ENCODE data around the gene TMEM229B.
"Not testable (repeated sequence)": the region's sequence is repeated elsewhere in the genome, so short reads cannot be mapped to it uniquely, and the experiment has no call there.

The TMEM229B gene

DNA sequence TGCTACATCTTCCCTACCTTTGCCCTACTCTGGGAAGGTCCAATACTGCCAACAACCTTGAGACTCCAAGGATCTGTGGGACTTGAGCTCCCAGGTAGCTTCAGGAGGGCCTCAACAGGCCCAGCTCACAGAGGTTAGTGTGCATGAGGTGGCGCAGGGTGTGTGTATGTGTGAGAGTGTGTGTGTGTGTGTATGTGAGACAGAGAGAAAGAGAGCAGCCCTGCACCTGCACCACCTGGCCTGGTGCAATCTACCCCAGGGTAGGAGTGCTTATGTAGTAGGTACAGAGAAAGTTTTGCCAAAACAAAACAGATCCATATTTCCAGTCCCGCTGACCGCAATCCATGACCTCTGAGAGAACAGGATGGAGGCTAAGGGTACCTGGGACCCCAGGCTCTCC, 24.6 kb downstream of the TMEM229B start:
- Mint-ChIP-seq H3K27ac (peak overlapping the region; percentile 45), H3K4me1 (ENCODE audit: low read depth) (peaks cover 35% of the 10 kb centered on the region), H3K4me3 (no peak overlapping the region), H3K36me3 (ENCODE audit: low read depth) (no peaks in the 10 kb centered on the region), H3K9me3 (no peaks in the 10 kb centered on the region), H3K27me3 (no peaks in the 10 kb centered on the region)
- no peak for DNase-seq

DNA sequence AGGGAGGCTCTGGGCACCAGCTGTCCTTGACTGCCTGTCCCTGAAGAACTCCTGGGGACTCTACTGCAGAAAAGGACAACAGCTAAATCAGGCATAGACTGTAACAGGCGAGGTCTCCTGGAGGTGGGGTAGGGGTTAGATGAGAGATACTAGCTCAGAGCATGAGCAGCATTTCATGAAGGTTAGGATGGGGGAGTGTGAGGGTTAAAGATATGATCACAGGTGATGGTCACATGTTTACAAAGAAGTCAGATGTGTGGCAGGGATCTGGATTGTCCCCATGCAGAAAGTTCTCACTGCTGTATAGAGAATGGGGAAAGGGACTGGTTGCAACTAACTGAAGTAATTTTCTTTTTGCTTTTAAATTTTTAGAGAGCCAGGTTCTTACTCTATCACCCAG, 26.5 kb downstream of the TMEM229B start:
- no peak overlapping the region for H3K4me3 Mint-ChIP-seq
- no peak for DNase-seq
- no peaks in the 10 kb centered on the region for H3K36me3 Mint-ChIP-seq (ENCODE audit: low read depth)
- H3K27ac Mint-ChIP-seq: peak overlapping the region; percentile 30
- no peaks in the 10 kb centered on the region for H3K27me3 Mint-ChIP-seq
- H3K9me3 Mint-ChIP-seq: no peaks in the 10 kb centered on the region
- H3K4me1 Mint-ChIP-seq (ENCODE audit: low read depth): peaks cover 24% of the 10 kb centered on the region

DNA sequence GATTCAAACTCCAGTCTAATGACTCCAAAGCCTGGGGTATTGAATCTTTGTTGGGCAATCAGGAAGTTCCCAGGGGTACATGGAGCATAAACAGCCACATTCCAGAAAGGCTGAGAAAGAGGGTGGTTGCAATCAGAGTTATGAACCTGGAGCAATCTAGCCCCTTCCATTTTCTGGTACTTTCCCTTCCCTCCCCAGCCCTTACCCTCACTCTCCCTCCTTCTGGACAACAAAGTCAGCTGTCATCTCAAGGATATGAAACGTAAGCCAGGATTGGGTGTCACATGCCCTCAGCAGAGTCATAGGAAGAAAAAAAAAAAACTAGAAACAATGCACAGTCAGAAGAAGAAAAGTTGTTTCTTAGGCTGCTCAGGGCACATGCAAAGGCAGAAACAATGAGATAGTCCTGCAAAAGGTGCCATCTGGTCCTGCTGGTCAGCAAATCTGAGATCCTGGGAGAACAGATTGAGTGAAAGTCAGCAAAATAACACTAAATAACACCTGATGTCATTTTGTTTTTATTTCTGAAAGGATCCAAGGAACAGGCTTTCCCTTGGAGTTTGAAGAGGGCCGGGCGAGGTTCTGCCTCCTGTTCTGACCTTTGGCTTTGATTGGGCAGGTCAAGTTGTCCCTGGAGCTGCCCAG, 27.1 kb downstream of the TMEM229B start:
- H3K9me3 Mint-ChIP-seq: no peaks in the 10 kb centered on the region
- H3K4me3 Mint-ChIP-seq: no peak overlapping the region
- no peaks in the 10 kb centered on the region for H3K36me3 Mint-ChIP-seq (ENCODE audit: low read depth)
- no peaks in the 10 kb centered on the region for H3K27me3 Mint-ChIP-seq
- DNase-seq: no peak
- peaks cover 22% of the 10 kb centered on the region for H3K4me1 Mint-ChIP-seq (ENCODE audit: low read depth)
- H3K27ac Mint-ChIP-seq: peak overlapping the region; percentile 30

DNA sequence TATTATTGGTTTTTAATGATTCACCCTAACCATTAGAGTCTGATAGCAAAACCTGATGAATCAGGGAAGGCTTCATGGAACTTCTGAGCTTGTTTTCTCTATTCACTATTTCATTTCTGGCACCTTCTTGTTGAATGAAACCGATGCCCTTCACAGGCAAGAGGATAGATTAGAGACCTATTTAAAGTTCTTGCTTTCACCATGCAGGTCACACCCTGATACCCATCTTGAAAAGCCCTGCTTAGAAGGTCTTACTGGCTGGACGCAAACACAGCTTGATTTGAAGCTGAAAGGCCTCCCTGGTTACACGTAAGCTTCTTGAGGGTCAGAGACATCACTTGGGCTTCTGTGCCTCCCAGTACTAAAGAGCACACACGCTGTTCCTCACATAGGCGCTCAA, 29.2 kb downstream of the TMEM229B start:
- no peak overlapping the region for H3K4me3 Mint-ChIP-seq
- DNase-seq: no peak
- H3K4me1 Mint-ChIP-seq (ENCODE audit: low read depth): peaks cover 11% of the 10 kb centered on the region

DNA sequence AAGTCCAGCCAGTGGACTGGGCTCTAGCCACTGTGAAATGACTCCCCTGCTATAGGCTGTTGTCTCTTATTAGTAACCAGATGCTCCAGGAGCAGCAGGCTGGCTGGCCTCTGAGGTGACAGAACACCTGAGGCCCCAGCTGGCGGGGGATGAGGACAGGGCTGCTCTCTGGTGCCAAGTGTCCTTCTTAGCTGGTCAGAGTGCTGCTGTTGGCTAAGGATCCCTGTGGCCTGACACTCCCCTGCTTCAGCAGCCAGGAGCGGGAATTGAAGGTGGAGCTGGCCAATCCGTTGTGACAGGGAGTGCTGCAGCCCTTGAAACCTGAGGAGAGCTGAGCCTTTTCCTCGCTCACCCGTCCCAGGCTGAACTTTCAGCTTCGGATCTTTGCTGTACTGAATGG, 30.7 kb downstream of the TMEM229B start:
- DNase-seq: no peak
- H3K27me3 Mint-ChIP-seq: no peaks in the 10 kb centered on the region
- no peak overlapping the region for H3K4me3 Mint-ChIP-seq
- H3K9me3 Mint-ChIP-seq: no peaks in the 10 kb centered on the region
- peaks cover 3% of the 10 kb centered on the region for H3K4me1 Mint-ChIP-seq (ENCODE audit: low read depth)
- H3K27ac Mint-ChIP-seq: no peak overlapping the region
- no peaks in the 10 kb centered on the region for H3K36me3 Mint-ChIP-seq (ENCODE audit: low read depth)

More for the DNA sequence above, 29.2 kb downstream of the TMEM229B start:
- no peaks in the 10 kb centered on the region for H3K27me3 Mint-ChIP-seq
- H3K27ac Mint-ChIP-seq: no peak overlapping the region
- H3K36me3 Mint-ChIP-seq (ENCODE audit: low read depth): no peaks in the 10 kb centered on the region
- no peaks in the 10 kb centered on the region for H3K9me3 Mint-ChIP-seq

DNA sequence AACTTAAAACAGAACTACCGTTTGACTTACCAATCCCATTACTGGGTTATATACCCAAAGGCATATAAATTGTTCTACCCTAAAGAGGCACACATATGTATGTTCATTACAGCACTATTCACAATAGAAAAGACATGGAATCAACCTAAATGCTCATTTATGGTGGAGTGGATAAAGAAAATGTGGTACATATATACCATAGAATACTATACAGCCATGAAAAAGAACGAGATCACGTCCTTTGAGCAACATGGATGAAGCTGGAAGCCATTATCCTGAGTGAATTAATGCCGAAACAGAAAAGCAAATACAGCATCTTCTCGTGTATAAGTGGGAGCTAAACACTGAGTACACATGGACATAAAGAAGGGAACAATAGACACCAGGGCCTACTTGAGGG, 31.8 kb downstream of the TMEM229B start:
- H3K36me3 Mint-ChIP-seq (ENCODE audit: low read depth): no peaks in the 10 kb centered on the region
- H3K27ac Mint-ChIP-seq: no peak overlapping the region
- H3K9me3 Mint-ChIP-seq: no peaks in the 10 kb centered on the region
- no peaks in the 10 kb centered on the region for H3K4me1 Mint-ChIP-seq (ENCODE audit: low read depth)
- no peak overlapping the region for H3K4me3 Mint-ChIP-seq
- no peaks in the 10 kb centered on the region for H3K27me3 Mint-ChIP-seq
- no peak for DNase-seq

DNA sequence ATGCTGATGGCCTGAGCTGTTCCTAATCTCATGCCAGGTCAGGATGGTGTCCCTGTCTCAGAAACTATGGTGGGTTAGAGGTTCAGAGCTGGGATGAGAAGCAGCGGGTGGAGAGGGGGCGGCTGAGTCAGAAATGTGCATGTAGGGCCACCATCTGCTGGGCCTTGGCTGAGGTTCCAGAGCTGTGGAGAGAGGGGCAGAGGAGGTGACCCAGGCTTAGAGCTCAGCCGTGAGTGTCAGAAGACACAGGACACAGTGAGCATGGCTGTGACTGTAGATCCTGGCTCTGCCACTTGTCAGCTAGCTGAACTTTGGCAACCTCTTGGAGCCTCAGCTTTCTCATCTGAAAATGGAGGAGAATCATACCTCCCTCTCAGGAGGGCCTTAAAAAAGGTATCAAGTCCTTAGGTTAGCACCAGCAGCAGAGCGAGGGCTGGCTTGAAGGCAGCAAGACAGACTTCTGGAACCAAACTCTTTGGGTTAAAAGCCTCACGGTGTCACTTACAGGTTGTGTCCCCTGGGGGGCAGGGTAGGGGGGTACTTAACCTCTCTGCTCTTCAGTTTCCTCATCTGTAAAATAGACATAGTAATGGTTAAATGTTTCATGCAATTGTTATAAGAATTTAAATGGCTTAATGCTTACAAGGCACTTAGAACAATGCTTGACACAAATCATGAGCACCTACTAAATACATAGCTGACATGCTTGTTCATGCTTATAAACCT, 34.8 kb downstream of the TMEM229B start:
- DNase-seq: no peak
- Mint-ChIP-seq H3K9me3 (peaks cover 7% of the 10 kb centered on the region), H3K4me3 (no peak overlapping the region), H3K4me1 (ENCODE audit: low read depth) (no peaks in the 10 kb centered on the region), H3K27ac (no peak overlapping the region), H3K27me3 (no peaks in the 10 kb centered on the region), H3K36me3 (ENCODE audit: low read depth) (no peaks in the 10 kb centered on the region)

DNA sequence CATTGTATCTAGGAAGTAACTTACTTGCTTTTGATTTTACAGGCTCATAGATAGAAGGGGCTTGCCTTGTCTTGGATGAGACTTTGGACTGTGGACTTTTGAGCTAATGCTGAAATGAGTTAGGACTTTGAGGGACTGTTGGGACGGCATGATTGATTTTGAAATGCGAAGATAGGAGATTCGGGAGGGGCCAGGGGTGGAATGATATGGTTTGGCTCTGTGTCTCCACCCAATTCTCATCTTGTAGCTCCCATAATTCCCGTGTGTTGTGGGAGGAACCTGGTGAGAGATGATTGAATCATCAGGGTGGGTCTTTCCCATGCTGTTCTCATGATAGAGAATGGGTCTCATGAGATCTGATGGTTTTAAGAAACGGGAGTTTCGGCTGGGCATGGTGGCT, 36.9 kb downstream of the TMEM229B start:
- not testable (repeated sequence) for H3K4me1 Mint-ChIP-seq (ENCODE audit: low read depth); H3K27me3 Mint-ChIP-seq; H3K4me3 Mint-ChIP-seq; H3K36me3 Mint-ChIP-seq (ENCODE audit: low read depth); H3K9me3 Mint-ChIP-seq; H3K27ac Mint-ChIP-seq; DNase-seq

DNA sequence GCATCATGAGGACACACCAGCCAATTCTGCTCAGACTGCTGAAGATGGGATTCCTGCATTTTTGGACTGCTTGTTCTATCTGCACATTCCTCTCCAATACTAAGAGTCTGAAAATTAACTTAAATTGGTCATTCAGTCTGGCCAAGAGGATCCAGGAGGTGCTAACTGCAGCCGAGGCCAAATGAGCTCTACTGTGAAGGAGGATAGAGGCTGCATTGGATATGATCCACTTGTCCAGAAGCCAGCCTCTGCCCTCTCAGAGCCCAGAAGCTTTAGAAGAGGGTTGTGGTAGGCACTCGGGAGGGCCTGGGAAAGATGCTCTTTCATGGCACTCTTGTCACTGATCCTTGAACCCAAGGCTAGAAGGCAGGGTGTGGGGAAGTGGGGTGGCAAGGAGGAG, 39.4 kb downstream of the TMEM229B start:
- Mint-ChIP-seq H3K36me3 (ENCODE audit: low read depth) (no peaks in the 10 kb centered on the region), H3K4me1 (ENCODE audit: low read depth) (no peaks in the 10 kb centered on the region), H3K4me3 (no peak overlapping the region), H3K9me3 (peaks cover 7% of the 10 kb centered on the region), H3K27me3 (peaks cover 5% of the 10 kb centered on the region), H3K27ac (no peak overlapping the region)
- no peak for DNase-seq

DNA sequence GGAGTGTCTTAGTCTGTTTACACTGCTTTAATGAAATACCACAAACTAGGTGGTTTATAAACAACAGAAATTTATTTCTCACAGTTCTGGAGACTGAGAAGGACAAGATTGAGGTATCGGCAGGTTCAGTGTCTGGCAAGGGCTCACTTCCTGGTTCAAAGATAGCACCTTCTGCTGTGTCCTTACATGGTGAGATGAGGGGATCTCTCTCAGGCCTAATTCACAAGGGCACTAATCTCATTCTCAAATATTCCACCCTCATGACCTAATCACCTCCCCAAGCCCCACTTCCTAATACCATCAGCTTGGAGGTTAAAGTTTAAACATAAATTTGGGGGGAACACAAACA, 41.5 kb downstream of the TMEM229B start:
- H3K36me3 Mint-ChIP-seq (ENCODE audit: low read depth): no peaks in the 10 kb centered on the region
- H3K9me3 Mint-ChIP-seq: peaks cover 7% of the 10 kb centered on the region
- H3K27me3 Mint-ChIP-seq: peaks cover 5% of the 10 kb centered on the region
- H3K4me3 Mint-ChIP-seq: no peak overlapping the region
- no peak for DNase-seq
- H3K27ac Mint-ChIP-seq: no peak overlapping the region
- no peaks in the 10 kb centered on the region for H3K4me1 Mint-ChIP-seq (ENCODE audit: low read depth)

DNA sequence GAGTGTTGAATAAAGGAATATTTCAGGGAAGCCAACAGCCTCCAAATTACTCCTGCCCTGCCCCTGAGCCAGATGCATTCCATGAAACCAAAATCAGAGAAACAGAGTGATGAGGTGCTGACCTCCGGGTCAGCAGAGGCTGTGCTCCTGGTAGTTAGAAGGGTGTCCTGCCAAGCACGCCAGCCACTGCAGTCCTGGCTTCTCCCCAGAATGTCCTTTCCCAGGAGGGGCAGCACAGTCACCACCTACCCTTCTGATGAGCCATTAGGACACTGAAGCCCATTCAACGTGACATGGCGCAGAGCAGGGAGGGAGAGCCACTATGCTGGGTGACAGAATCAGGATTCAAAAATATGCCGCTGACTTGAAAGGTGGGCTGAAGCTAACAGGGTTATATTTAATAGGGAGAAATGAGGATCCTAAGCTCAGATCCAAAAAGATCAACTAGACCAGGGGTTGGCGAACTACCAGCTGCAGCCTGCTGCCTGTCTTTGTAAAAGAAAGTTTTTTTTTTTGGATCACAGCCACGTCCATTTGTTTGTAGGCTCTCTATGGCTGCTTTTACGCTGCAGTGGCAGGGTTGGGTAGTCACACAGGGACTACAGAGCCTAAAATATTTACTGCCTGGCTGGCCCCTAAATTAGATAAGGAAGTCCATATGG, 42.0 kb downstream of the TMEM229B start:
- Mint-ChIP-seq H3K9me3 (peaks cover 7% of the 10 kb centered on the region), H3K4me3 (no peak overlapping the region), H3K36me3 (ENCODE audit: low read depth) (no peaks in the 10 kb centered on the region), H3K4me1 (ENCODE audit: low read depth) (no peaks in the 10 kb centered on the region), H3K27ac (no peak overlapping the region), H3K27me3 (peaks cover 5% of the 10 kb centered on the region)
- DNase-seq: no peak

DNA sequence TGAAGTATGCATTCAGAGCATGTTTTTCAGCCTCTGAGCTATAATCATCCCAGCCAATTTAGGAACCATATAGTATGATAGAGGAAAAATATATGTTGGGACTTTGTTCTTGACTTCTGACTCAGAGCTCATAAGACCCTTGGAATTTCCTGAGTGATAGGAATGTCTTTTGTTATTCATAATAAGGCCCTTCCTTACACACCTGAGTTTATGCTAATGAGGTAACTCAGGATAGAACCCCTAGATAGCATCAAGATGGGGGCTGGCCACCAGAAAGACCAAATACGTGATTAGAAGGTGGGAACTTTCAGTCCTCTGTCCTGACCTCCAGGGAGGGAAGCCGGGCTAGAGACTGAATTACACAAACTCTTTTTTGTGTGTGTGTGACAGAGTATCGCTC, 44.1 kb downstream of the TMEM229B start:
- no peaks in the 10 kb centered on the region for H3K36me3 Mint-ChIP-seq (ENCODE audit: low read depth)
- no peaks in the 10 kb centered on the region for H3K9me3 Mint-ChIP-seq
- H3K27ac Mint-ChIP-seq: no peak overlapping the region
- H3K4me1 Mint-ChIP-seq (ENCODE audit: low read depth): no peaks in the 10 kb centered on the region
- H3K27me3 Mint-ChIP-seq: peaks cover 5% of the 10 kb centered on the region
- no peak for DNase-seq
- H3K4me3 Mint-ChIP-seq: no peak overlapping the region

DNA sequence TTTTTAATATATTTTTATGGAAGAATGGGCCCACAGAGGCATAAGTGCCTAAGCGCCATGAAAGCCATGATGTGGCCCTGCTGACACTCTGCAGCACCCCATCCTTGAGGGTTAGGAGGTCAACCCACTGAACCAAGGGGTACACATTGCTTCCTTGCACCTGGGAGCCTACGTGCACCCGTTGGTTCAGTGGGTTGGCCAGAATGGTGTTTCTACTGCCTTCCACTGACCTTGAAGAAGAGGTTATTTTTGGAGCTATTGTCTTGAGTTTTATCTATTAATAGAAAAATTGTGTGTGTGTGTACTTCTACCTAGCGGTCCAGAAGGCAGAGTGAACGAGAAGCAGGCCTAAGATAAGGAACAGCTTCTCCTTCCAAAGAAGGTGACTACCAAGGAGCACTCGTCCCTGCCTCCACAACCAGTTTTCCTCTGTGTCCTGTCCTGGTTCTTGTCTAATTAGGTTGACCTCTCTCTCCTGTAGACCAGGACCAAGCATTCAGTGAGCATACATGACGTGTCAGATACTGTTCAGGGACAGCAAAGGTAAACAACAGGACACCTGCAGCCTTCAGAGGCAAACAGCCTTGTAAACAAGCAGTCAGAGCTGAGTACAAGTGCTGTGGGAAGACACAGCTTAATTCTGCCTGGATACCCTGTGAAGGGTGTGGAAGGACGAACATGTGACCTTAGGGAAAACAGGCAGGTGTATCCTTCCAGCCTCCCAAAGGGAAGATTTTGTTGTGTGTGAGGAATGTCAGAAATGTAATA, 46.2 kb downstream of the TMEM229B start:
- H3K4me1 Mint-ChIP-seq (ENCODE audit: low read depth): no peaks in the 10 kb centered on the region
- H3K27me3 Mint-ChIP-seq: peaks cover 5% of the 10 kb centered on the region
- DNase-seq: no peak
- H3K4me3 Mint-ChIP-seq: no peak overlapping the region
- H3K27ac Mint-ChIP-seq: no peak overlapping the region
- no peaks in the 10 kb centered on the region for H3K36me3 Mint-ChIP-seq (ENCODE audit: low read depth)
- H3K9me3 Mint-ChIP-seq: no peaks in the 10 kb centered on the region

DNA sequence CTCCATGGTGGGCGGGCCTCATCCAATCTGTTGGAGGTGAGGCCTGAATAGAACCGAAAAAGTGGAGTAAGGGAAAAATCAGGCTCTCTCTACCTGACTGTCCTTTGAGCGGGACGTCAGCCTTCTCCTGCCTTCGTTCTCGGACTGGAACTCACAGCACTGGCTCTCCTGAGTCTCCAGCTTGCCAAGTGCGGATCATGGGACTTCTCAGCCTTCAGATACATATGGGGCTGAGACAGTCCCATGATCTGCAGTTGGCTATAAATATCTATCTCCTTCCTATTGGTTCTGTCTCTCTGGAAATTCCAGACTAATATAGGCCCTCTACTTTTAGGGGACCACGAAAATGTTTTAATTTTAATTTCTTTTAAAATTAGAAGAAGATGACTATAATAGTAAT, 46.8 kb downstream of the TMEM229B start:
- no peaks in the 10 kb centered on the region for H3K9me3 Mint-ChIP-seq
- peaks cover 5% of the 10 kb centered on the region for H3K27me3 Mint-ChIP-seq
- H3K27ac Mint-ChIP-seq: no peak overlapping the region
- H3K4me3 Mint-ChIP-seq: no peak overlapping the region
- no peaks in the 10 kb centered on the region for H3K36me3 Mint-ChIP-seq (ENCODE audit: low read depth)
- no peak for DNase-seq
- H3K4me1 Mint-ChIP-seq (ENCODE audit: low read depth): no peaks in the 10 kb centered on the region

DNA sequence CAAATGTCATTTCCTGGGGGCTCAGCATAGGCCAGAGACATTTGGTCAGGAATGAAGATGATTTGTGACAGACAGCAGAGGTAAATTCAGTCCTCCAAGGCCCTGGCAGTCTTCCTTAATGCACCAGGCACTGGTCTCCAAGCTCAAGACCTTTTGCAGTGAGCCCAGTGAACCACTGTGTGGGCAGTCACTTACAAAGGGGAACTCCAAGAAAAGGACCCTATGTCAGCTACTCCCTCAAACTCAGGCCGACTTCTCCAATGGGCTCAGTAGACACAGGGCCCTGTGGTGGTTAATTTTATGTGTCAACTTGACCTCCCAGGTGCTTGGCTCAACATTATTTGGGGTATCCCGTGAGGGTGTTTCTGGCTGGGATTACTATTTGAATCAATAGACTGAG, 47.3 kb downstream of the TMEM229B start:
- Mint-ChIP-seq H3K9me3 (no peaks in the 10 kb centered on the region), H3K4me3 (no peak overlapping the region), H3K27ac (no peak overlapping the region), H3K4me1 (ENCODE audit: low read depth) (no peaks in the 10 kb centered on the region), H3K36me3 (ENCODE audit: low read depth) (no peaks in the 10 kb centered on the region), H3K27me3 (peaks cover 5% of the 10 kb centered on the region)
- DNase-seq: no peak

Measured in activated T-cell treated with anti-CD3 and anti-CD28 coated beads, Interleukin-2, amount 50 U/mL, for 24 hours (primary cell).